H1 (cell line): Measurements from ENCODE around the gene PFN3. TPM values are rescaled to one million over a fixed set of nuclear protein-coding genes. Genes with fewer than 3 reads are reported as not detected.

Experiments used
- CTCF ChIA-PET: fragments of 300-600 bp; sonication (Branson Sonifier 250); formaldehyde crosslinking; loops from one replicate; lab custom pipeline; 2021; ENCODE audit not compliant: partially characterized antibody; lab: Charles Lee
- POLR2A ChIA-PET: fragments of 300-600 bp; sonication (Branson Sonifier 250); formaldehyde crosslinking; loops from one replicate; lab custom pipeline; 2021; ENCODE audit warnings: inconsistent platforms; ENCODE audit not compliant: partially characterized antibody; lab: Charles Lee
- DNase-seq, 2 experiments: peaks; one replicate each; pipeline versions ENCODE4 v3.0.0 to v3.0.0-alpha.2; 2010 to 2022; ENCODE audit warnings: low spot score in 2 of 2, low read depth in 1 of 2, mixed read lengths in 1 of 2
- FAIRE-seq: peaks from 2 replicates; lab custom pipeline; 2011; peaks lifted over from hg19 to GRCh38; lab: Jason Lieb, UNC
- H2AFZ ChIP-seq: 2 replicates; pipeline ENCODE4 v1.8.1; 2012; ENCODE audit warnings: low read length, inconsistent platforms
- H2AK5ac ChIP-seq: 2 replicates; pipeline ENCODE4 v1.6.1; 2013; ENCODE audit warnings: low read depth, low read length
- H2BK120ac ChIP-seq: replicated peaks from 2 replicates; pipeline ENCODE3; 2013; ENCODE audit warnings: low read depth, low read length, inconsistent platforms
- H2BK12ac ChIP-seq: 2 replicates; pipeline ENCODE4 v1.6.1; 2013; ENCODE audit warnings: low read depth, low read length
- H2BK15ac ChIP-seq: 2 replicates; pipeline ENCODE4 v1.6.1; 2013; ENCODE audit warnings: low read length
- H2BK20ac ChIP-seq: 2 replicates; pipeline ENCODE4 v1.6.1; 2013; ENCODE audit warnings: low read length
- H2BK5ac ChIP-seq: 2 replicates; pipeline ENCODE4 v1.6.1; 2013; ENCODE audit warnings: low read depth, low read length
- H3K14ac ChIP-seq: 2 replicates; pipeline ENCODE4 v1.6.1; 2013; ENCODE audit warnings: inconsistent platforms; ENCODE audit not compliant: insufficient read length
- H3K18ac ChIP-seq: 2 replicates; pipeline ENCODE4 v1.6.1; 2013; ENCODE audit warnings: low read length; ENCODE audit errors: extremely low read depth
- H3K23ac ChIP-seq: 2 replicates; pipeline ENCODE4 v1.6.1; 2013; ENCODE audit warnings: inconsistent platforms; ENCODE audit not compliant: insufficient read length
- H3K23me2 ChIP-seq: 2 replicates; pipeline ENCODE4 v1.6.1; 2013; ENCODE audit warnings: low read depth, low read length
- H3K27ac ChIP-seq: 2 replicates; pipeline ENCODE4 v1.6.1; 2011; ENCODE audit warnings: low read depth, low read length, inconsistent platforms
- H3K27me3 ChIP-seq, 4 experiments: replicated peaks in 1 of 4; 1 replicate in 1 of 4; 2 replicates in 3 of 4; pipeline versions ENCODE4 v1.6.1 to v1.8.1; 2011 to 2013; ENCODE audit warnings: low read length in 3 of 4, mild to moderate bottlenecking in 3 of 4, inconsistent platforms in 2 of 4, mixed read lengths in 2 of 4, moderate library complexity in 1 of 4; ENCODE audit not compliant: control insufficient read depth in 3 of 4, insufficient read depth in 3 of 4; ENCODE audit errors: extremely low read depth in 1 of 4
- H3K36me3 ChIP-seq, 4 experiments: 2 replicates each; pipeline versions ENCODE4 v1.6.1 to v1.8.1; 2011 to 2013; ENCODE audit warnings: mild to moderate bottlenecking in 4 of 4, low read length in 3 of 4, moderate library complexity in 2 of 4, control low read depth in 1 of 4, inconsistent platforms in 1 of 4; ENCODE audit not compliant: insufficient read depth in 4 of 4, control insufficient read depth in 2 of 4
- H3K4ac ChIP-seq: replicated peaks from 2 replicates; pipeline ENCODE3; 2013; ENCODE audit warnings: low read length, low read depth, mixed read lengths, inconsistent platforms; ENCODE audit not compliant: insufficient read length
- H3K4me1 ChIP-seq, 4 experiments: replicated peaks in 1 of 4; 1 replicate in 1 of 4; 2 replicates in 3 of 4; pipeline versions ENCODE4 v1.6.1 to v1.8.1; 2011 to 2013; ENCODE audit warnings: low read length in 3 of 4, inconsistent platforms in 2 of 4, mixed read lengths in 1 of 4; ENCODE audit not compliant: insufficient read depth in 4 of 4, control insufficient read depth in 3 of 4
- H3K4me2 ChIP-seq, 2 experiments: 2 replicates each; pipeline versions ENCODE4 v1.6.1 to v1.8.1; 2011 to 2013; ENCODE audit warnings: low read depth in 2 of 2, low read length in 2 of 2, control low read depth in 1 of 2, inconsistent platforms in 1 of 2, mild to moderate bottlenecking in 1 of 2; ENCODE audit not compliant: insufficient read depth in 1 of 2
- H3K4me3 ChIP-seq, 4 experiments: fragments of 200-600, 300-600 bp in 1 of 4; sonication (generic), shearing (Covaris generic), sonication (Bioruptor Twin) in 1 of 4; 2 replicates each; pipeline versions ENCODE4 v1.5.1 to v1.8.1; 2011 to 2016; ENCODE audit warnings: low read length in 4 of 4, low read depth in 3 of 4, control low read depth in 2 of 4, inconsistent platforms in 2 of 4, mild to moderate bottlenecking in 2 of 4, mixed read lengths in 1 of 4, moderate library complexity in 1 of 4; ENCODE audit not compliant: insufficient read depth in 2 of 4; ENCODE audit errors: extremely low read depth in 1 of 4
- H3K56ac ChIP-seq: replicated peaks from 2 replicates; pipeline ENCODE3; 2013; ENCODE audit warnings: low read depth, mild to moderate bottlenecking, mixed read lengths, low read length, inconsistent platforms; ENCODE audit not compliant: insufficient read length
- H3K79me1 ChIP-seq: 2 replicates; pipeline ENCODE4 v1.6.1; 2013; ENCODE audit warnings: low read depth, low read length, control low read depth
- H3K79me2 ChIP-seq, 2 experiments: 2 replicates each; pipeline versions ENCODE4 v1.6.1 to v1.8.1; 2012 to 2013; ENCODE audit warnings: low read length in 2 of 2, mild to moderate bottlenecking in 2 of 2, inconsistent platforms in 1 of 2; ENCODE audit not compliant: insufficient read depth in 2 of 2, control insufficient read depth in 1 of 2
- H3K9ac ChIP-seq, 4 experiments: replicated peaks in 1 of 4; 1 replicate in 1 of 4; 2 replicates in 3 of 4; pipeline versions ENCODE4 v1.6.1 to v1.8.1; 2011 to 2013; ENCODE audit warnings: low read depth in 3 of 4, low read length in 3 of 4, control low read depth in 2 of 4, mild to moderate bottlenecking in 2 of 4, moderate library complexity in 2 of 4, inconsistent platforms in 1 of 4; ENCODE audit errors: extremely low read depth in 1 of 4
- H3K9me3 ChIP-seq, 2 experiments: 2 replicates each; pipeline versions ENCODE4 v1.6.1 to v1.8.1; 2012 to 2013; ENCODE audit warnings: mild to moderate bottlenecking in 2 of 2, moderate library complexity in 2 of 2, control low read depth in 1 of 2, inconsistent platforms in 1 of 2, low read depth in 1 of 2, low read length in 1 of 2, mixed read lengths in 1 of 2; ENCODE audit not compliant: insufficient read depth in 2 of 2
- H4K20me1 ChIP-seq, 2 experiments: replicated peaks in 1 of 2; 2 replicates each; pipeline versions ENCODE3 to v1.8.1; 2011 to 2013; ENCODE audit warnings: inconsistent platforms in 2 of 2, low read length in 2 of 2, mild to moderate bottlenecking in 1 of 2; ENCODE audit not compliant: insufficient read depth in 2 of 2, control insufficient read depth in 1 of 2
- H4K5ac ChIP-seq: 2 replicates; pipeline ENCODE4 v1.6.1; 2013; ENCODE audit warnings: low read length, low read depth, mixed read lengths, inconsistent platforms; ENCODE audit not compliant: insufficient read length
- H4K8ac ChIP-seq: 2 replicates; pipeline ENCODE4 v1.8.0; 2013; ENCODE audit warnings: mild to moderate bottlenecking, moderate library complexity, low read length, inconsistent platforms; ENCODE audit not compliant: insufficient read depth; ENCODE audit errors: extremely low read depth
- H4K91ac ChIP-seq: replicated peaks from 2 replicates; pipeline ENCODE3; 2013; ENCODE audit warnings: low read length, mixed read lengths, inconsistent platforms; ENCODE audit not compliant: insufficient read length
- BACH1 ChIP-seq: IDR thresholded peaks from 2 replicates; pipeline ENCODE4 v1.6.1; 2012; ENCODE audit warnings: low read length, improper control_type of control experiment
- CEBPB ChIP-seq: IDR thresholded peaks from 2 replicates; pipeline ENCODE4 v1.6.1; 2012; ENCODE audit warnings: low read depth, low read length
- CHD1 ChIP-seq: IDR thresholded peaks from 2 replicates; pipeline ENCODE4 v1.6.1; 2012; ENCODE audit warnings: low read depth, low read length, improper control_type of control experiment
- CTBP2 ChIP-seq: IDR thresholded peaks from 2 replicates; pipeline ENCODE4 v1.7.0; 2011; ENCODE audit warnings: borderline replicate concordance, mild to moderate bottlenecking, moderate library complexity, mixed read lengths, low read length; ENCODE audit not compliant: insufficient read depth, insufficient read length
- EGR1 ChIP-seq: IDR thresholded peaks from 2 replicates; pipeline ENCODE4 v1.6.1; 2011; ENCODE audit warnings: low read depth, low read length, borderline replicate concordance
- RAD21 ChIP-seq, 2 experiments: IDR thresholded peaks in 1 of 2; conservative IDR thresholded peaks in 1 of 2; 2 replicates each; pipeline ENCODE4 v1.6.1; 2011; ENCODE audit warnings: low read depth in 2 of 2, low read length in 2 of 2, improper control_type of control experiment in 1 of 2, inconsistent platforms in 1 of 2, mild to moderate bottlenecking in 1 of 2, moderate library complexity in 1 of 2
- SIRT6 ChIP-seq: IDR thresholded peaks from one replicate; pipeline ENCODE4 v1.7.1; 2012; ENCODE audit warnings: low read length, inconsistent platforms
- SP4 ChIP-seq: IDR thresholded peaks from 2 replicates; pipeline ENCODE4 v1.6.1; 2012; ENCODE audit warnings: low read length, inconsistent platforms
- TAF7 ChIP-seq: optimal IDR thresholded peaks from 2 replicates; pipeline ENCODE3; 2011; ENCODE audit warnings: low read depth, mild to moderate bottlenecking, inconsistent platforms, low read length, moderate library complexity, borderline replicate concordance
- WGBS, 2 experiments: shearing (Covaris generic) in 1 of 2; methylation state at CpG; one replicate each; pipeline versions ENCODE4 v1.1.6 to v1.1.7; 2013 to 2015; ENCODE audit warnings: low lambda C conversion rate in 2 of 2, mixed read lengths in 2 of 2, inconsistent platforms in 1 of 2, low coverage in 1 of 2, missing lambda C conversion rate in 1 of 2; ENCODE audit not compliant: insufficient replicate concordance in 2 of 2, insufficient coverage in 1 of 2, insufficient read length in 1 of 2; ENCODE audit errors: extremely low coverage in 1 of 2, missing lambda C conversion rate in 1 of 2; 5-methylcytosine and 5-hydroxymethylcytosine counted together
- polyA plus RNA-seq, 7 experiments: library from polyadenylated mRNA; depleted of rRNA in 3 of 7; stranded (reverse) in 5 of 7; unstranded in 2 of 7; fragments of >200 nt in 5 of 7; fragments of 200-250 nt in 2 of 7; gene quantifications; 1 replicate in 5 of 7; 2 replicates in 1 of 7; 4 replicates in 1 of 7; pipeline versions ENCODE4 v1.2.1 to v1.2.3, GENCODE V29; 2011 to 2013; ENCODE audit warnings: missing spikeins in 2 of 7, mixed read lengths in 2 of 7
- total RNA-seq: library from RNA; stranded (reverse); fragmentation: NEBNext Ultra II Directional; extraction: Animal tissue kit (Norgen Biotek cat#: 25700); gene quantifications from 2 replicates; pipeline ENCODE4 v1.2.1, GENCODE V29; 2021
- TF ChIP-seq, protein P1 (sequence below): IDR thresholded peaks from 2 replicates; pipeline ENCODE4 v1.6.1; 2012; ENCODE audit warnings: inconsistent platforms

Gene PFN3
- total and polyA plus RNA-seq, 2 of the 8 experiments (the other 6 are each of a cell fraction or from before 2014, with no cell fraction given) = not detected

GRCh38 chr5:177430972-177431316, 30.5 kb upstream of the PFN3 start:
- Histone ChIP-seq H3K4me1 (peaks cover 0 to 14% (median 9%) of the 10 kb centered on the region in 4 experiments; a peak in 5 of 7 replicates), H3K4ac (no peak overlapping the region), H3K9ac (no peak overlapping the region), H3K23ac (no peak overlapping the region), H2BK5ac (no peak overlapping the region), H2AFZ (no peak overlapping the region), H3K79me2 (peaks cover 0 to 26% of the 10 kb centered on the region in 2 experiments; a peak in 2 of 4 replicates), H3K79me1 (peaks cover 16% of the 10 kb centered on the region), H3K56ac (no peak overlapping the region), H3K9me3 (no peaks in the 10 kb centered on the region), H3K36me3 (peaks cover 7 to 39% (median 26%) of the 10 kb centered on the region in 4 experiments; a peak in 6 of 8 replicates), H2BK20ac (no peak overlapping the region), H4K5ac (no peak overlapping the region), H2BK12ac (no peak overlapping the region), H3K4me3 (no peak overlapping the region), H3K4me2 (no peak overlapping the region), H2AK5ac (no peak overlapping the region), H2BK120ac (no peak overlapping the region), H3K18ac (no peak overlapping the region), H2BK15ac (no peak overlapping the region), H4K91ac (no peak overlapping the region), H3K27ac (no peak overlapping the region), H4K20me1 (peaks cover 15 to 26% of the 10 kb centered on the region in 2 experiments), H3K23me2 (peaks cover 4% of the 10 kb centered on the region; the same call in 1 of the 2 replicates), H3K14ac (no peak overlapping the region), H4K8ac (no peak overlapping the region), H3K27me3 (no peaks in the 10 kb centered on the region)
- DNase-seq = no peak
- ChIA-PET CTCF (interaction anchor here (1.5 to 5.9 kb wide), 5 partner anchors 23 to 61 kb away, joined by 4 to 34 read pairs (median 24); no protein-coding TSS in a partner anchor), POLR2A (interaction anchor here (1.1 to 24.2 kb wide), 5 partner anchors 14 to 58 kb away, joined by 3 to 460 read pairs (median 10); partner anchors contain the start of gene PRR7)
- TF ChIP-seq RAD21 (IDR thresholded peaks at IDR 0.05 in 1 of 2, conservative IDR thresholded peaks at IDR 0.05 in 1 of 2; ENCODE audit: low read depth in 2 of 2, low read length in 2 of 2) = no peak
- no peak for TF ChIP-seq CTBP2
- TF ChIP-seq SP4 = no peak
- TF ChIP-seq TAF7 = no peak
- TF ChIP-seq CHD1 = no peak
- TF ChIP-seq, protein P1, sequence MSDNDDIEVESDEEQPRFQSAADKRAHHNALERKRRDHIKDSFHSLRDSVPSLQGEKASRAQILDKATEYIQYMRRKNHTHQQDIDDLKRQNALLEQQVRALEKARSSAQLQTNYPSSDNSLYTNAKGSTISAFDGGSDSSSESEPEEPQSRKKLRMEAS = no peak
- TF ChIP-seq SIRT6 = no peak
- no peak for TF ChIP-seq EGR1
- TF ChIP-seq BACH1 = no peak
- TF ChIP-seq CEBPB = no peak
- no peak for FAIRE-seq
- WGBS, 2 experiments = 97% methylated on average over 7 of the region's 7 CpGs; no CpG with 5 or more reads in 1 of the 2 experiments
